Stimulated activated CD4-positive, alpha-beta T cell treated with anti-CD3 and anti-CD28 coated beads, Interleukin-15, amount 100 ng/mL, for 1 hour (primary cell): ENCODE data around the gene MICU2.
"Not testable (repeated sequence)": the region's sequence is repeated elsewhere in the genome, so short reads cannot be mapped to it uniquely, and the experiment has no call there.

Experiments
- DNase-seq, 2 donors: peaks; one replicate each; pipeline ENCODE4 v3.0.0-alpha.2; 2020; ENCODE audit warnings: low read depth in 1 of 2, low spot score in 1 of 2

The MICU2 gene

GRCh38 chr13:21594715-21595545, 9.0 kb downstream of the MICU2 start:
- no peak for DNase-seq

DNA sequence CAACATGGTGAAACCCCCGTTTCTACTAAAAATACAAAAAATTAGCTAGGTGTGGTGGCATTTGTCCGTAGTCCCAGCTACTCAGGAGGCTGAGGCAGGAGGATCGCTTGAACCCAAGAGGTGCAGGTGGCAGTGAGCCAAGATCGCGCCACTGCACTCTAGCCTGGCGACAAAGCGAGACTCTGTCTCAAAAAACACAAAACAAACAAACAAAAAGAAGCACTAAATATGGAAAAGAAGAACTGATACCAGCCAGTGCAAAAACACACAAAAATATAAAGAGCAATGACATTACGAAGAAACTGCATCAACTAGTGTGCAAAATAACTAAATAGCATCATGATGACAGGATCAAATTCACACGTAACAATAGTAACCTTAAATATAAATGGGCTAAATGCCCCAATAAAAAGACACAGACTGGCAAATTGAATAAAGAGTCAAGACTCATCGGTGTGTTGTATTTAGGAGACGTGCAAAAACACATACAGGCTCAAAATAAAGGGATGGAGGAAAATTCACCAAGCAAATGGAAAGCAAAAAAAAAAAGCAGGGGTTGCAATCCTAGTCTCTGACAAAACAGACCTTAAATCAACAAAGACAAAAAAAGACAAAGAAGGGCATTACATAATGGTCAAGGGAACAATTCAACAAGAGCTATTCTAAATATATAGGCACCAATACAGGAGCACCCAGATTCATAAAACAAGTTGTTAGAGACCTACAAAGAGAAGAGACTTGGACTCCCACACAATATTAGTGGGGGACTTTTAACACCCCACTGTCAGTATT, 13.1 kb downstream of the MICU2 start:
- not testable (repeated sequence) for DNase-seq

DNA sequence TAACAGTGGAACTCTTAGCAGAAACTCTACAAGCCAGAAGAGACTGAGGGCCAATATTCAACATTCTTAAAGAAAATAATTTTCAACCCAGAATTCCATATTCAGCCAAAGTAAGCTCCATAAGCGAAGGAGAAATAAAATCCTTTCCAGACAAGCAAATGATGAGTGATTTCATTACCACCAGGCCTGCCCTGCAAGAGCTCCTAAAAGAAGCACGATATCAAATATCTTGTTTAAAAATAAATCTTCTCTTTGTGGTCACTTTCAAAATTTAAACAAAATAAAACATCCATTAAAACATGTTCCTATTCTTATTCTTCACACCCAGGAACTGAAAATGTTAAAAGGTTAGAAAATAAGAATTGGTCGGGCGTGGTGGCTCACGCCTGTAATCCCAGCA, 13.7 kb downstream of the MICU2 start:
- no peak for DNase-seq

DNA sequence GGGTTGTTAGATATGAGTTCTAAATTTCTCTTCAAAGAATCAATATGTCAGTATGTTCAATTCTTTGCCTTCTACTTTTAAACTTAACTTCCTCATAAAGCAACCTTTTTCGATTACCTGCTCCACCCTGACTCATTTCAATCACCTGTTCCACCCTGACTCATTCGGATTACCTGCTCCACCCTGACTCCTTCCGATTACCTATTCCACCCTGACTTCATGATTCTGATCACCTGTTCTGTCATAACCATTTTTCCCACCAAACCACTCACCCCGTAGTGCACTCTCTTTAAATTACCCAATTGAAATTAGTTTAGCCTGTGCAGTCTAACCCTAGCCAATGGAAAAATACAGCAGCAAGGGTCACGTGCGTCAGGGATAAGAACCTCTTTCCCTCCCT, 14.5 kb downstream of the MICU2 start:
- not testable (repeated sequence) for DNase-seq

DNA sequence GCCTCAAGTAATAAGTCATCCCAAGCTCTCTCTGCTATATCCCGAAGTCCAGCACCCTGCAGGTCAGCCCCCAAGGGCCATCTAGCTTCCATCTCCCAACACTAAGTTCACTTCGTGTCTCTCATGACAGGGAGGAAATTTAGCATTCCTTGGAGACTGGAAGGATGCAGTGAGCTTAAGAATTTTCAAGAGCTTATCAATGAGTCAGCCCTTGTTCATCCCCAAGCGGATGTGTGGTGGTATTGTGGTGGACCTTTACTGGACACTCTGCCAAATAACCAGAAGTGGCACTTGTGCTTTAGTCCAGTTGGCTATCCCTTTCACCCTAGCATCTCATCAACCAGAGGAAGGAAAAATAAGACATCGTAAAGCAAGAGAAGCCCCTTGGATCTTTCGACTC, 15.6 kb downstream of the MICU2 start:
- not testable (repeated sequence) for DNase-seq

- DNase-seq: no peak
Observed at GRCh38 chr13:21584973-21585592, 18.9 kb downstream of the MICU2 start.

- no peak for DNase-seq
Observed at GRCh38 chr13:21583478-21583877, 20.5 kb downstream of the MICU2 start.

- no peak for DNase-seq
Observed at GRCh38 chr13:21580736-21581135, 23.2 kb downstream of the MICU2 start.

DNA sequence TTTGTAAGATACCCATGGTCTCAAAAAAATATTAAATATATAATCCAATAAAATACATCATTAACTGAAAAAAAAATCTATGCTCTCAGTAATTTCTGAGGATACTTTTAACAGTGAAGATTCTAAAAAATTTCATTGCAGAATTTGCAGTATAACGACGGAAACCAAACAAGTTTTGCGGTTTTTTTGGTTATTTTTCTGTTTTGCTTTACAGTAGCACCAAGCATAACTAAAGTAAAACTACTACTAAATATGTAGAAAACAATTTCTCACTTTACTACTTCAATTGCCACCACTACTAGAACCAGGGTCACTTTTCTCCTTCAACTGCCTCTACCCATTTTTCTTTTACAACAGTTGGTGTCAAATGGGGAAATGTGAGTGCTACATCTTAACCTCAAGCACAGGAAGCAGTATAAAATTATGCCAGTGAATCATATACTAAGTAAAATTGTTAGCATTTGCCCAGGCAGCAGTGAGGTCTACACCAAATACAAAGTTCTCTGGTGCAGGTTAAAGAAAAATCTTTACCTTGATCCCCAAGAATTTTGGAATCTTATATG, 24.1 kb downstream of the MICU2 start:
- DNase-seq: no peak

DNA sequence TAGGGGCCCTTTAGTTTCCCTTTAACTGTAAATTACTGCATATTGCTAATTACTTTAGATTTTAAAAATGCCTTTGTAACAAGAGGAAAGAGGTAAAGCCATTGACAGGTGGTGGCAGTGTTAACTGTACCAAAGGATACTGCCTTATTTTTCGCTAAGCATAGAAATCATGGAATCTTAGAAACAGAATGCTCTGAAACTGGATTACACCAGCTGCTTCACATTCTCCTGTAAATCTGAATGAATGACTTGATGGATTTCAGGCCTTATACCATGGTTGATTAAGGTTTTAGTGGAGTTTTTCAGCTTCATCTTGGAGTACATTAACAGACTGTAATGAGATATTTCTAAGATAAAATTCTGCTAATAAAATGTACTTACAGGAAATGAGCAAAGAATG, 25.2 kb downstream of the MICU2 start:
- no peak for DNase-seq

DNA sequence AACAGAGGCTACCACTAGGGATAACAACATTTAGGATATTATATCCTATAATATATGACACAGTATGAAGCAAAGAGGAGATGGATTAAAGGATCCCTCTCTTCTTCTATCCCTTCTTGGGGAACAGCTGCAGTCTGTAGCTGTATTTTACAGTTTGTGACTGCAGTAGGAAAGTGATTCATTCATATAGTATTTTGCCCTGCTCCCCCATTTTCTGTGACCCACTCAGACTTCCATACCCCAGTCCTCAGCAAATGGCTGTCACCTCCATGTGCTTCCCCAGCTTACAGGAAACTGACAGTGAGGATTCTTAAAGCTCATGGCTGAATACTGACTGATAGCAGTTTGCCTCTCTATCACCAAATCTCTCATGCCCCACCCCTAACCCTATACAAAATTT, 27.5 kb downstream of the MICU2 start:
- DNase-seq: no peak

DNA sequence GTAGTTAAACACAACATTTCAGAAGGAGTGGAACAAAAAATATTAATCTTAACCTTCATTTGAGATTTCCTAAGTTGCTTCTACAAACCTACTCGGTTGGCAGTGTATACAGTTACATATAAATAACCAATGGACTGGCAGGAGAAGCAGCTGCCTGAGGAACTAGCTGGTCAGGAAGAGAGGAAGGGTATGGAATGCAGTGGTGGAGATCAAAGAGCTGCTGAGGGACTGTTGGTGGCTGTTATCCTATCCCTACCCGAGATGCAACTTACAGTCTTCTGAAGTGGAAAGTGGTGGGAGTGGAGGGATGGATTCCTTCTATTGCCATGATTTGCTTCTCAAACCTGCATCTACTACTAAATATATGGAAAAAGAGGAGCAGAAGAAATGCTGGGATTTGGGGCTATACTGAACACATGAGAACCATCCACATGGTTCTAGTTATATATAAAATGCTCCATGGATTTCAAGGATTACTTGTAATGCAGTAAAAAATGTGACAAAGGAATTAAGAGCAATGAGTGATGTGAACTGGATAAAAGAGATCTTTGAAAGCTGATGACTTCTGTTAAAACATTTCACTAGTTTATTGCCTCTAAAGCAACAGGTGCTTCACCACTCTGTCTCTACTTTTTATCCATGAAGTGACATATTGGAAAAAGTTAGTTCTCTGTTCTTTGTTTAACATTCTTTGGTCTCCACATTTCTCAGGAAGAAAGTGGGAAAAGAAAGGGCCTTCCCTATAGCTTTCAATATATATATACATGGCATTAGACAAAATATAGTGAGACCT, 29.9 kb downstream of the MICU2 start:
- no peak for DNase-seq

- no peak for DNase-seq
Observed at GRCh38 chr13:21569686-21570085, 34.3 kb downstream of the MICU2 start.

DNA sequence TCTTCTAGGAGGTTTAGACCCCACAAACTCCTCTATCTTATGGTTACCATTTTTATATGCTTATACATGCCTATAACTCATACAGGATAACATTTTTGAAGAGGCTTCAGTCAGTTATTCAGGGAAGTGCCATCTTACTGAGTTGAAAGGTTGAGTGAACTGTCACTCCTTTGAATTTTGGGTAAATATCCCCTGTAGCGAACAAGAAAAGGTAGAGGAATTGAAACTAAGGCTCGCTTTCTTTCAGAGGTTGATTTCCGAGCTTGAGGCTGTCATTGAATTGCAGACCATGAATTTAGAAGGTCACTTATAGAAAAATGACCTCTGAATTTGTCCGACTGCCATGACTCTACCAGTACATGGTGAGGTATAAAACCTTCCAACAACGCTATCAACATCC, 35.1 kb downstream of the MICU2 start:
- DNase-seq: no peak

GRCh38 chr13:21567714-21568113, 36.3 kb downstream of the MICU2 start:
- no peak for DNase-seq

- DNase-seq: no peak
Observed at GRCh38 chr13:21557995-21558394, 46.0 kb downstream of the MICU2 start.

DNA sequence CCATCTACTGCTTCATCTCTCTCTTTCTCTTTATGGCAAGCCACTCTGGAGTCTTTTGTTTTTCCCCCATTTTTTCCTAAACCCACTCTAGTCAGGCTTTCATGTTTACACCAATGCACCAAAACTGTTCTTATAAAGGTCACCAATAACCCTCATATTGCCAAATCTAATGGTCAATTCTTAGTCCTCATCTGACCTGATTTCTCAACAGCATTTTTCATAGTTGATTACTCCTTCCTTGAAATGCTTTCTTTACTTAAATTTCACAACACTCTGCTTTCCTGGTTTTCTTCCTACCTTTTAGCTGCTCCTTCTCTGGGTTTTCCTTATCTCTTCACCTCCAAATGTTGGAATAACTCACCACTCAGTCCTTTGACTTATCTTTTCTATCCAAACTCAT, 47.9 kb downstream of the MICU2 start:
- no peak for DNase-seq

- not testable (repeated sequence) for DNase-seq
Observed at GRCh38 chr13:21553261-21553660, 50.7 kb downstream of the MICU2 start.

DNA sequence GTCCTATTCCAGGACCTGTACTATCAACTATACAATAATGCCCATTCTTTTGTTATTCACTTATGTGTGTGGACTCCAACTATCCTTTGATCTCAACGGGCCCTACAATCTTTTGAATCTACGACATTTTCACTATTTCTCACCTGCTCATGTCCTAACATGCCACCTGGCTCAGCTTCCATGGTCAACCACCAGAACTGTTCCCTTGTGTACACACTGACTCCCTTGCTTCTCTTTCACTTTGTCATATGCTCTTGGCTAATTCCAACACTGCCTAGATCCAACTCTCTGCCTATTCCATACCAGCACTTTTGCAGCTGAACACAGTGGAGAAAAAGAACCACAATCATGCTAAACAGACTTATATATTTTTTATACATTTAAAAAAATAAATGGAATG, 53.1 kb downstream of the MICU2 start:
- no peak for DNase-seq

DNA sequence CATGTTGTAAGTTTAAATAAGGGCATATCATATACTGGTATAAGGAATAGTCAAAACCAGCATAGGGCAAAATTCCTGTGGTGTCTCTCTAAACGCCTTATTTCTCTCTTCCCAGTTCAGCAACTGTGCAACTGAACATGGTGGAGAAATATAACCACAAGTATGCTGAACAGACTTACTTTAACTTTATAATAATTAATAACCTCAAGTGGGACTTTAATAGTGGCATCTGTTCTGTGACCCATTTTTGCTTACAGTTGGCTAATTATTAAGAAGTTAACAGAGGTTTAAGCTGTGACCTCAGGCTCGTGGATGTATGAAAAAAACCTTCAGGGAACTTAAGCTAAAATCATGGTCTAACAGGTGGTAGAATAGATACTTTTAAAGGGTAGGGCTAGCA, 54.3 kb downstream of the MICU2 start:
- no peak for DNase-seq

DNA sequence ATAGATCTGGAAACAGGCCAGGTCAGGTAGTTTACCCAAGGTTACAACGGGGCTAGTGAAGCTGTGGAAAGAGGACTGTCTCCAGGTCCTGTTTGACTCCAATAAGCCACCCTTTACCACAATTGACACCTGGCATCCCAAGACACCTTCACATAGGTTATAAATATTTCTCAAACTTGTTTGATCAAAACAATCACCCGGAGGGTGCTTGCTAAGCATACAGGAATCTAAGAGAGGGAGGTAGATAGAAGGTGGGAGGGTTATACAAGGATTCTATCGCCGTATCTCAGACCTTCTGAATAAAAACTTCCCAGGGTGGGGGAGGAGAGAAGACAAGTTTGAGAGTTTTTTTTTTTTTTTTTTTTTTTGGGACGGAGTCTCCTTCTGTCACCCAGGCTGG, 55.4 kb downstream of the MICU2 start:
- DNase-seq: no peak
